Naive B cell (primary cell): ENCODE measurements around the gene MYLK3. TPM values are rescaled to one million over a fixed set of nuclear protein-coding genes. Genes with fewer than 3 reads are reported as not detected.

Experiments used
- polyA plus RNA-seq, 6 donors: library from polyadenylated mRNA; unstranded; fragments of 300-500 nt; fragmentation: Illumina TruSeq; gene quantifications; one replicate each; pipeline ENCODE4 v1.2.3, GENCODE V29; 2021; ENCODE audit warnings: low read depth in 6 of 6

The MYLK3 gene
- polyA plus RNA-seq, 6 donors from 2014 or later = not detected

Other genes with a start within 250 kb of the MYLK3 start
- gene SHCBP1, start 127.0 kb downstream of the MYLK3 start, polyA plus RNA-seq = 1 to 10 TPM in 1 of 6 donors, under 1 TPM in 4, not detected in 1; 0.19 to 1.1 (median 0.53) TPM
- 100 to 1,000 TPM in 1 of 6 donors, 10 to 100 TPM in 5; 74.1 to 105 (median 95.4) TPM for gene VPS35, start 59.2 kb downstream of the MYLK3 start, polyA plus RNA-seq
- 1 to 10 TPM in 5 of 6 donors, under 1 TPM in 1; 0.71 to 7.8 (median 1.5) TPM for gene ORC6, start 58.7 kb downstream of the MYLK3 start, polyA plus RNA-seq
- 10 to 100 TPM in 5 of 6 donors, 1 to 10 TPM in 1; 9.2 to 13.9 (median 11.9) TPM for gene C16orf87, start 82.8 kb upstream of the MYLK3 start, polyA plus RNA-seq
- gene GPT2, start 136.0 kb upstream of the MYLK3 start, polyA plus RNA-seq = 1 to 10 TPM; 1.4 to 3.5 (median 1.8) TPM
- gene DNAJA2, start 225.3 kb upstream of the MYLK3 start, polyA plus RNA-seq = 10 to 100 TPM; 43.2 to 80.8 (median 63.3) TPM